OCI-LY3 (cell line): Measurements from ENCODE around the gene DUSP6.

Experiments
- H2AFZ ChIP-seq: fragments of 200-600, 300-600 bp; shearing (Covaris generic); 2 replicates; pipeline ENCODE4 v1.6.0; 2014; ENCODE audit warnings: antibody characterized with exemption, low read depth, low read length
- H3K27ac ChIP-seq: fragments of 200-600, 300-600 bp; sonication (generic); 2 replicates; pipeline ENCODE4 v1.5.1; 2014; ENCODE audit warnings: mild to moderate bottlenecking, low read length, moderate library complexity, mixed read lengths
- H3K27me3 ChIP-seq: fragments of 200-600, 300-600 bp; sonication (generic); 2 replicates; pipeline ENCODE4 v1.6.1; 2014; ENCODE audit warnings: low read depth, low read length, mixed read lengths
- H3K36me3 ChIP-seq: fragments of 200-600, 300-600 bp; sonication (generic); replicated peaks from 2 replicates; pipeline ENCODE3; 2014; ENCODE audit warnings: low read depth, low read length, mixed read lengths
- H3K4me1 ChIP-seq: fragments of 300-600, 200-600 bp; sonication (generic); 2 replicates; pipeline ENCODE4 v1.6.1; 2014; ENCODE audit warnings: low read length, mixed read lengths
- H3K4me2 ChIP-seq: fragments of 200-600, 300-600 bp; sonication (generic); 2 replicates; pipeline ENCODE4 v1.6.1; 2014; ENCODE audit warnings: low read length, mixed read lengths
- H3K4me3 ChIP-seq: fragments of 300-600, 200-600 bp; sonication (generic); 2 replicates; pipeline ENCODE4 v1.5.1; 2014; ENCODE audit warnings: antibody characterized with exemption, mild to moderate bottlenecking, low read length, moderate library complexity
- H3K79me2 ChIP-seq: fragments of 300-600, 200-600 bp; shearing (Covaris generic); 2 replicates; pipeline ENCODE4 v1.6.1; 2014; ENCODE audit warnings: mild to moderate bottlenecking, low read length, mixed read lengths
- H3K9ac ChIP-seq: fragments of 300-600, 200-600 bp; shearing (Covaris generic); 2 replicates; pipeline ENCODE4 v1.6.0; 2014; ENCODE audit warnings: mild to moderate bottlenecking, low read length, moderate library complexity
- H3K9me3 ChIP-seq: fragments of 200-600, 300-600 bp; shearing (Covaris generic); 2 replicates; pipeline ENCODE4 v1.6.1; 2014; ENCODE audit warnings: low read length, mixed read lengths; ENCODE audit not compliant: insufficient read depth
- H4K20me1 ChIP-seq: fragments of 200-600, 300-600 bp; sonication (generic); 2 replicates; pipeline ENCODE4 v1.6.1; 2016; ENCODE audit warnings: low read length, mixed read lengths; ENCODE audit not compliant: insufficient read depth
- EZH2phosphoT487 ChIP-seq: fragments of 200-600 bp; shearing (Covaris generic); IDR thresholded peaks from 2 replicates; pipeline ENCODE4 v1.6.1; 2018; ENCODE audit warnings: antibody characterized with exemption, mixed run types, low read depth
- TF ChIP-seq, protein P1 (sequence below): fragments of 200-600, 300-600 bp; sonication (generic); IDR thresholded peaks from 2 replicates; pipeline ENCODE4 v1.5.1; 2014; ENCODE audit warnings: antibody characterized with exemption, low read length, low read depth

DUSP6 gene

DNA sequence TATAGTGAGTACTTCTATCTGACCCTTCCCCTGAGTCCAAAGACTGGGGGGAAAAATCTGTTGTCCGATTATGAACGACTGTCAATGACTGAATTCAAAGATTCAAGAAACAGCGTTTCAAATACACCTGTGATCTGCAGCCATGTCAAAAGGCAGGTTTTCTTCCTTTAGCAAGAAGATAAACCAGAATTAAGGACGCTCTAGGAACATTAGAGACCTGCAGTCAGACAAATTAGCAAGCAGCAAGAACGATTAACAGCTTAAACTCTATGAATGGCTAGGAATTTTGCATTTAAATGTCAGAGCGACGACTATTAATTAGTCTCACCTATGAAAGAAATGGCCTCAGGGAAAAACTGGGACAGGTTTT is 2.1 kb downstream of the DUSP6 start:
- Histone ChIP-seq H2AFZ (no peak overlapping the region), H3K4me2 (no peak overlapping the region), H3K27me3 (peaks cover 50% of the 10 kb centered on the region), H3K79me2 (no peaks in the 10 kb centered on the region), H3K36me3 (no peaks in the 10 kb centered on the region), H3K4me1 (peaks cover 26% of the 10 kb centered on the region), H4K20me1 (no peaks in the 10 kb centered on the region), H3K27ac (no peak overlapping the region), H3K4me3 (no peak overlapping the region), H3K9me3 (no peaks in the 10 kb centered on the region), H3K9ac (no peak overlapping the region)
- no peak for TF ChIP-seq EZH2phosphoT487
- TF ChIP-seq, protein P1, sequence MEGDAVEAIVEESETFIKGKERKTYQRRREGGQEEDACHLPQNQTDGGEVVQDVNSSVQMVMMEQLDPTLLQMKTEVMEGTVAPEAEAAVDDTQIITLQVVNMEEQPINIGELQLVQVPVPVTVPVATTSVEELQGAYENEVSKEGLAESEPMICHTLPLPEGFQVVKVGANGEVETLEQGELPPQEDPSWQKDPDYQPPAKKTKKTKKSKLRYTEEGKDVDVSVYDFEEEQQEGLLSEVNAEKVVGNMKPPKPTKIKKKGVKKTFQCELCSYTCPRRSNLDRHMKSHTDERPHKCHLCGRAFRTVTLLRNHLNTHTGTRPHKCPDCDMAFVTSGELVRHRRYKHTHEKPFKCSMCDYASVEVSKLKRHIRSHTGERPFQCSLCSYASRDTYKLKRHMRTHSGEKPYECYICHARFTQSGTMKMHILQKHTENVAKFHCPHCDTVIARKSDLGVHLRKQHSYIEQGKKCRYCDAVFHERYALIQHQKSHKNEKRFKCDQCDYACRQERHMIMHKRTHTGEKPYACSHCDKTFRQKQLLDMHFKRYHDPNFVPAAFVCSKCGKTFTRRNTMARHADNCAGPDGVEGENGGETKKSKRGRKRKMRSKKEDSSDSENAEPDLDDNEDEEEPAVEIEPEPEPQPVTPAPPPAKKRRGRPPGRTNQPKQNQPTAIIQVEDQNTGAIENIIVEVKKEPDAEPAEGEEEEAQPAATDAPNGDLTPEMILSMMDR = no peak

DNA sequence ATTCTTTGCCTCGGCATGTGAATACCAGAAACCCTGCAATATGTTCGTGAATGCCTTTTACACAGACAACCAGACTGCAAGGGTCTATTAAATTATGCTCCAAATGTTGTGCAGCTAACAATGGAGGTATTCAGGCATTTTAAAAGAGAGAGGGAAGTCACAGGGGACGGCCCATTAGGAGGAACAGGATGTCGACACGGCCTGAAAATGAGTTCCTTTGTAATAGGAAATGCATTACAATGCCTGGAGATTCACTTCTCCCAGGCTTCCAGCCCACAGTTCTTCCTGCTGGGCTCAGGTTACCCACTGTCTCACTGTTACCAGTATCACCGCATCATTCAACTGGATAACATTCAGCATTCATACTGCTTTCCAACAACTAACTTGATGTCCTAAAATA is 2.5 kb downstream of the DUSP6 start:
- Histone ChIP-seq H3K4me2 (no peak overlapping the region), H4K20me1 (no peaks in the 10 kb centered on the region), H3K36me3 (no peaks in the 10 kb centered on the region), H3K9me3 (no peaks in the 10 kb centered on the region), H3K4me3 (no peak overlapping the region), H2AFZ (no peak overlapping the region), H3K4me1 (peaks cover 27% of the 10 kb centered on the region), H3K27ac (no peak overlapping the region), H3K79me2 (no peaks in the 10 kb centered on the region), H3K27me3 (peaks cover 50% of the 10 kb centered on the region), H3K9ac (no peak overlapping the region)
- TF ChIP-seq, protein P1 = no peak
- no peak for TF ChIP-seq EZH2phosphoT487

DNA sequence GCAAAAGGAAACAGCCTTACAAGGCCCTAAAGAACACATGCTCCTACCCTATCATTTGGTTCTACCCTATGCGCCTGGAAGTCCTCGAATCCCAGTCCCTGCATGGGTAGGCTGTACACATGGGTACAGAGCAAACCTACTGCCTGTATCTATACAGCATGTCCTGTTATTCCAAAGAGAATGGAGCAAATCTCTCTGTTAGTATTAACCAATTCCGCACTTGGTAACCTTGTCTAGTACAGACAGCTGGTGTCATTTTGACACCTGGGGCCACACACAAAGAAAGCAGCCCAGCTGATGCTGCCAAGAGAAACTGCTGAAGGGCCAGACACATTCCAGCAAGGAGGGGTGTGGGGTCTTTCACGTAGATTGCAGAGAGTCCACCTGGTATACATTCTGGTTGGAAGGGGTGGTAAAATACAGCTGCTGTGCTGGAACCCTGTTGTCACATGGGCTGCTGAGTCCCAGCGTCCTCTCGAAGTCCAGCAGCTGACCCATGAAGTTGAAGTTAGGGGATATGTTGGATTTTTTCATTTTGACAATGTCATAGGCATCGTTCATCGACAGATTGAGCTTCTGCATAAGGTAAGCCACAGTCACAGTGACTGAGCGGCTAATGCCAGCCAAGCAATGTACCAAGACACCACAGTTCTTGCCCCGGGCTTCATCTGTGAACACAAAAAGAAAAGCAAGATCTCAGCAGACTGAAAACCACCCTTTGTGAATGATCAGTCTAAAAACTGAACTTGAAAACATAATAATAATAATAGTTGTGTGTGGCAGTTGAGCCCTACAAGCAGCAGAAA is 3.2 kb downstream of the DUSP6 start:
- Histone ChIP-seq H3K27ac (no peak overlapping the region), H3K4me1 (peaks cover 26% of the 10 kb centered on the region)

DNA sequence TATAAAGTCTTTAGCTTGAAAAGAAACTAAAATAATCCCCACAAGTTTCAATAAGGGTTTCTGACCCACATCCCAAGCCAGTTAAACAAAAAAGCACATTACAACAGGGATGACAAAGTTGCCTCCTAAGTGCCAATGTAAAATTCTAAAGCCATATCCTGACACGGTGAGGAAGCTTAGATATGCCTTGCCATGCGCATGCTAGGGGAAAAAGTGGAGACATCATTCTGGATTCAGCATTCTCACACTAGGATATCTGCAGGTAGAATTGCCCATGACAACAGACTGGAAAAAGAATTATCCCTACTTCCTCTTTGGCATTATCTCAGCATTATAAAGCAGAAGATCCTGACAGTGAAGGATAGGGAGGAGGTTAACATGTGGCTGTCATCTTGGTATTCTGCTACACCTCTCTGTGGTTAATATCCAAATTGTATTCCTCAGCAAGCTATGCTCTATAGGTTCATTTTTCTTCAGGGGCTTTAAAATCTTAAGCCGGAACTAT is 4.9 kb downstream of the DUSP6 start:
- H3K79me2 ChIP-seq = no peaks in the 10 kb centered on the region
- H3K27me3 ChIP-seq = peaks cover 58% of the 10 kb centered on the region
- H2AFZ ChIP-seq = no peak overlapping the region
- H3K9ac ChIP-seq = no peak overlapping the region
- H3K9me3 ChIP-seq = no peaks in the 10 kb centered on the region
- no peak overlapping the region for H3K4me3 ChIP-seq
- TF ChIP-seq, protein P1 = no peak
- no peak for TF ChIP-seq EZH2phosphoT487
- H3K27ac ChIP-seq = no peak overlapping the region
- no peaks in the 10 kb centered on the region for H4K20me1 ChIP-seq
- peaks cover 26% of the 10 kb centered on the region for H3K4me1 ChIP-seq
- peak overlapping the region; percentile 86 for H3K4me2 ChIP-seq
- H3K36me3 ChIP-seq = no peaks in the 10 kb centered on the region

More for the DNA sequence above, 3.2 kb downstream of the DUSP6 start:
- Histone ChIP-seq H3K79me2 (no peaks in the 10 kb centered on the region), H3K27me3 (peaks cover 54% of the 10 kb centered on the region), H3K9me3 (no peaks in the 10 kb centered on the region), H3K4me2 (no peak overlapping the region), H2AFZ (no peak overlapping the region), H3K9ac (no peak overlapping the region), H3K4me3 (no peak overlapping the region), H4K20me1 (no peaks in the 10 kb centered on the region), H3K36me3 (no peaks in the 10 kb centered on the region)
- TF ChIP-seq EZH2phosphoT487 = no peak
- TF ChIP-seq, protein P1 = no peak
